Measurements from ENCODE around the gene LRRC8D.
A peak's percentile ranks its signal among the peaks of the same experiment; 100 is the strongest.

The LRRC8D gene

DNA sequence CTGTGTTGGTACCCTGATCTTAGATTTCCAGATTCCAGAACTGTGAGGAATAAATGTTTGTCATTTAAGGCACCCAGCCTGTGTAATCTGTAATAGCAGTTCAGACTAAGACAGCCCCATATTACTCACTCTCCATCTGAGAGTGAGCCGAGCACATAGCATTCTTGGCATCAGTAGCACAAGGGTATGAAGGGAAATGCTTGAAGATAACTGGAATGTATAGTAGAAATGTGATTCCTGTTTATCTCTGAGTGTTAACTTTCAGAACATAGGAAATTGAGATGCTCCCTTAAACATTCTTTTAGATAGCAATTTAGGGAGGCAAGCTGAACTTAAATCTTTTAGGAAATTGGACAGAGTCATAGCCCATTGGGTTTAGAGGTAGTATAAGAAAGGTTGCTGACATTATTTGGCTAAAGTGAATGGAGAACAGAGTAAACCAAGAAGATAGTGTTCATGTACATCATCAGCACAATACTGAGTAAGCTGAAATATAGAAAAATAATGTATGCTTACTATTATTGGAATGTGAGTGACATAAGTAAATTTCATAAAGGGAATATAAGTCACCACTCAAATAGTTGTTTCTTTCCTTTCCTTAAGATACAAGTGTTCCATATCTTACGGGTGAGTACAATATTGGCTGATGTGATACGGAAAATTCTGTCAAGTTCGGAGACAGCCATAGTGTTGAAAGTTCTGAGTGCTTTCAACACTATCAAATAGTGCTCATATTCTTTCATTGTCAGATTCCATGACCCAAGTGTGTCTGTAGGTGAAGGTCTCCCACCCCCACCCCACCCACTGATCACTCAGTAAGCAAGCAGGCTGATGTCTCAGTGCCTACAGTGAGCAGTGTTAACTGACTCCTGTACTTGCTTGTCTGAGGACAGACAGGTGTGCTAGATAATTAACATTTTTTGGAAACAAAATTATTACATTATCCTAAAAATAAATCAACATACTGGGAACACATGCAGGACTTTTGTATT is 73.7 kb downstream of the LRRC8D start:
- DNase-seq: no peak

DNA sequence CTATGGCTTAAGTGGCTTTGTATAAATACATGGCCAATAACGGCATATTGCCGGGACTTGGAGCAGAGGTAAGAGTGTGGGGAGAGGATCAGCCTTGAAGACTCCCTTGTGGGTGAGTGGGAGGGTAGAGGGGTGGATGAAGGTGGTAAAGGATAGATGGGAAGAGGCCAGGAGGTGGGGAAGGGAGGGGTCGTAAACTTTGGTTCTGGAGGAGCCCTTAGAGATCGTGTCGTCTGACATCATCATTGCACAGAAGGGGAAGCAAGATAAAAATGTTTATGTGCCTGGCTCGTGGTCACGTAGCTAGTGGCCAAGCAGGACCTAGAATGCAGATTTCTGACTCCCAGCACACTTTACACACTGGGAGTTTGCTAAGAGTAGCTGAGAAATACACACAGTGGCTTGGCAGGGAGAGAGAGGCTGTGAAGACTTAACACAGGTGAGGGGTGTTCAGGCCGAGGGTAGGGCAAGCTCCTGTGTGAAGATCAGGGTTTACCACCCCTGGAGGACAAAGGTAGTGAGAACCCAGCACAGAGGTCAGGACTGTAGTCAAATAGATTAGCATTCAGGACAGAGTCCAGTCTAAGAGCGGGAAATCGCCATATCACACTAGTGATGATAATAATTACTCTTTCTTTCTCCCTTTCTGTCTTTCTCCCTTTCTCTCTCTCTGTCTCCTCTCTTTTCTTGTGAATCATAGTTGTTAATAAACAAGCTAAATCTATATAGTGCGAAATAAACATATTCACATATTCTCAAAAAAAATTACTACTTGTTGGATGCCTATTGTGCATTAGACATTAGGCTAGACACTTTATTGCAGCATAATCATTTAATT is 75.5 kb downstream of the LRRC8D start:
- DNase-seq: no peak

DNA sequence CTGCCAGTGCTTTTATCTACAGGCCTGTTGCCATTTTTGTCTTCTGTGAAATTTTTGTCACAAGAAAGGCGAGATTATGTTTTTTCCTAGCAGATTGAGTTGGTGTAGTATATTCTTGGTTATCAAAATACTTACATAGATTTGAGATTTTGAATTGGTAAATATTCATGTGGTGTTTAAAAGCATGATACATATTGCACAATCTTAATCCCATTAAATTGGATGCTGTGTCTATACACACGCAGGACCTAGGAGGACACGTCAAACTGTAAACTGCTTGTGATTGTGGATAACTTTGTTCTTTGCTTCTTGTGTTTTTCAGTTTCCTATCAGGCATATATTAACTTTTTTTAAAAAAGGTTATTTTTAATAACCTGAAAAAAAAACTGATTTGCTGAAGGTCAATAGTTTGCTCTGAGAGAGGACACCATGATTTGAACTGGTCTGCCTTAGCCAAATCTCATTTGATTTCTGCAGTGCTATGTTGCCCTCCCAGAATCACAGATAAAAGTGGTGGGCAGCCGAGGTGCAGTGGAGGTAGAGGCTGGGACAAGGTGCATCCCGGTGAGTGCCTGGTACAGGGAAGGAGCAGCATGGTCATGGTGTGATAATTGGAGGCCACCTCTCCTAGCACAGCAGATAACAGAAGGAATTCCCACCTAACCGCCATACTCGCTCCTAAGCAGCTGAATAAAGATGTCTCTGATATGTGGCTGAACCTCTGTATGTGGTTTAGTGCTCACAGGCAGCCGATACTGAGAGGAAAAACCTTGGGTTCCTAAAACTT is 76.7 kb downstream of the LRRC8D start:
- DNase-seq: no peak

DNA sequence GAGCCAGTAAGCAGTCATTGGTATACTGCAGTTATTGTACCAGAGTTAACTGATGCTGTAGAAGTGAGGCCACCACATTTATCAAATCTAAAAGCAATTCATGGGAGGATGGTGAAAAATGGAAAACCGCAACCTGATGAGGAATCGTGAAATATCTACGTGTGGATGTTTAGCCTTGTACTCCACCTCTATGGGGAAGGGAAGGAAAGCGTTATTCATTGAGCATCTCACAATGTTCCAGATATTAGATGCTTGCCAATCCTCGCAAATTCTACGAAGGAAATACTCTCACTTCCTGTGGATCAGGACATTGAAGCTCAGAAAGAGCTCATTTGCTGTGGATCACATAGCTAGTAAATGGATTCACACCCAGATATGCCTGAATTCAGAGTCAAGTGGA is 77.3 kb downstream of the LRRC8D start:
- no peak for DNase-seq

DNA sequence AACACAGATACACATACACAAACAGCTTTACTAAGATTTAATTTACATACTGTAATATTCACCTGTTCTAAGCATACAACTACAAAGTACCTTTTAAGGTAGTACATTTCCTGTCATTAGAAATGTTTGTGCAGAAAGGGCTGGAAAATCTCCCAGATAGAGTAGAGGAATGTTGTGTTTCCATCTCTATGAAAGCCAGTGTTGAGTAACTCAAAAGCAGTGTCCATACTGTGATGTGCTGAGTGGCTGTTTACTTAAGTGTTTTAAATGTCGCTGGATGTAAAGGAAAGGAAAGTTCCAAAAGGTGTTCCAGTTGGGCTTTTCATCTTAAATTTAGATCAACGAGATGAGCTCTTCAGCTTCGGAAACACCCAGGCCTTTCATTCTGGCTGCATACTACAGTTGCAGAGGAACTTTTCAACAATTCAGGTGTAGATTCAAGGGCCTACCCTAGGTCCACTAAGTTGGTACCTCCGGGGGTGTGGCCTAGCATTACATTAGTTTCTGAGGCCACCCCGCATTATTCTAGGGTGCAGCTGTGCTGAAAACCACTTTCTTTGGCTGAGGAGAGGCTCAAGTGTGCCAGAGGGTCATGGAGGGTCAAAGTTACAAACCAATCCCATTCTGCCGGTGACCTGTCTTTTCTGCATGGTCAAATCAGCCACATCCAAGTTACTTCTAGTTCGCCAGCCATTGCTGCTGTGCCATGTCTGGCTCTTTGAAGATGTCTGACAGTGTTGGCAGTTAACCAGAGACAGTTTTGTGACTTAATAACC is 78.1 kb downstream of the LRRC8D start:
- DNase-seq: no peak

DNA sequence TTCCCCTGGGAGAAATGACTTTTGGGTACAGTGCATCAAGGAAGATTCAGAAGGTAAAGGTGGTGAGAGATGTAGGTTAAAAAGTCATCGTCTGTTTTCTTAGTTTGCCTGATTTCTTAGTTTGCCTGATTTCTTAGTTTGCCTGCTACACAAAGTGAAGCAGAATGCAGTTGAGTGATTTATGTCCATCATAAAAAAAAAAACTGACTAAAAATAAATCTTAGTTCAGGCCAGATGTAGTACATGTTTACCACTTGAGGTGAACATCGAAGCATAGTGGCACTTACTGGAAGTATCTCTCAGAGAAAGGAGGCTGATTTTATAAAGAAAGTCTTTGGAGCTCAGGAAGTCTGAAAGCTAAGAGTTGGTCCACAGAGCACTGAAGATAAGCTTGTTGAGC is 79.5 kb downstream of the LRRC8D start:
- no peak for DNase-seq

DNA sequence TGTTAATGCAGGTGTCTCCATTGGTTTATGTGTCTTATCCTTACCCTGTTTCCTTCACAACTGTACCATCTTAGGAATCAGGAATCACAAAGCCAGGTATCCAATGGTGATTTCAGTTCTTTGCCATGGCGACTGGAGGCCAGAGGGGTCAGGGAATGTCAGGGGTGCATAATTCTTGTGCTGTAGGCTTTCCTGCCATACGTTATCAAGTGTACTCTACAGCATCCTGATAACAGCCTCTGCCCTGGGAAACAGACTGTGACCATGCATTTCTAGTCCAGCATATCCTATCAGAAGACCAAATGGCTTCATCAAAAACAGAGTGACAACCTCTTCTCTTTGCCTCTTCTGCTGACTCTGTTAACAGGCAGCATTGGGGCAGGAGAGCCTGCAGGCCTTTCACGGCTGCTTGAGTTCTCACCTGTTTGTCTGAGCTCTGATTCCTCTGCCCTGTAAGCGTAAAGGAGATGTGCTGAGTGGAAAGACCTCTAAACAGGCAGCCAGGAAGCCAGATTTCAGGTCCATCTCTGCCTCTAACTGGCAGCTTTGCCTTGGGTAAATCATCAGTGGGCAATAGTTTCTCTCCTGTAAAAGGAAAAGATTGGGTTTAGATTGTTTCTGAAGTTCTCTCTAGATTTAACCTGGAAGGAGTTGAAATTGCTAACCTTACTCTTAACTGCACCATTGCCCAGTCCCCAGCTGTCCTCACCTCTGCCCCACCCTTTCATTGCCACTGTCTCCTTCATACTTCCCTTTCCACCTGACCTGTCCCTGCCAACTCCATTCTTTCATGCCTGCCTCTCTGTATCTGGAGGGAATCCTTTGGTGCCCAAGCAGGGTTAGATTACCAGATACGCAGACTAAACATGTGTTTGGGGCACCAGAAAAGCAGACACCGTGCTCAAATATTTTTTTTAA is 80.2 kb downstream of the LRRC8D start:
- no peak for DNase-seq

DNA sequence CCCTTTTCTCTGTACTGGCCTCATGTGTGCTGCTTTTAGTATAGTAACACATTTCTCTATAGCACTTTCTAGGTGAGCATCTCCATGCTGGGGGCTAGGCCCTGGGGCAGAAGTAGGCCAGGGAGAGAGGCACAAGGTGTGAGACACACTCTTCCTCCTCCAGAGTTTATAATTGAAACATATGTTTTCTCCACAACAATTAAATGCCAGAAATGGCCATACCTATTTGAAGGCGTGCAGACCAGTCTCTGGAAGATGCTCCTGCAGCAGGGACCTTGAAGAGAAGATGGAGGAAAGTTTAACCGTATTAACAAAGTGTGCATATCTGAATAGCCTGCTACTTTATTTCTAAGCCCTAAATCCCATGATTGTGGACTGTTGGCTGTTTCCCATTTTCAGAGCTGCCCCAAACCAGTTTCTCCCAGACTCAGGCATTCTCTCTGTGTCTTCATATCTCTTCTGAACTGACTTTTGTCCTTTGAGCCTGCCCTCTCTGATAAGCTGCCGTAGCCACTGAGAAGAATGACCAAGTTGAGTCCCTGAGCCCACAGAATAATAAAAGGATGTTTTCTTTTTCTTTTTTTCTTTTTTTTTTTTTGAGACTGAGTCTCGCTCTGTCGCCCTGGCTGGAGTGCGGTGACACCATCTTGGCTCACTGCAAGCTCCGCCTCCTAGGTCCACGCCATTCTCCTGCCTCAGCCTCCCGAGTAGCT is 81.3 kb downstream of the LRRC8D start:
- DNase-seq: peak in 1 of 56 donors; percentile 8

DNA sequence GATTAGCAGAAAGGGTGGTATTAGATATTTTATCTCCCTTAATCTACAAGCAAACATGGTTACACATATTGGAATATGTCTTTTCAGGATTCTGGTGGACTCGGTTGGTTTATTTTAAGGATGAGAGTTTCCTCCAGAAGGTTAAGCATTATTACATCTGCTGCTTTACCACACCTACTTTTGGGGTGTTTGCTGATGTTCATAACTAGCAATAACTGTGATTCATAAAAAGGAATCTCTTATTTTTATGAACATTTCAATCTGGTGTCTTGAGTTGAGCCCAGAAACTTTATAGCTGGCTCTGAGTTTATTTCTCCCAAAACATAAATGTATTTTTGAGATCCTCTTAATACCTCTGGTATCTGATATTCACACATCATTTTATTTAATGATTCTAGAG is 82.7 kb downstream of the LRRC8D start:
- no peak for DNase-seq

DNA sequence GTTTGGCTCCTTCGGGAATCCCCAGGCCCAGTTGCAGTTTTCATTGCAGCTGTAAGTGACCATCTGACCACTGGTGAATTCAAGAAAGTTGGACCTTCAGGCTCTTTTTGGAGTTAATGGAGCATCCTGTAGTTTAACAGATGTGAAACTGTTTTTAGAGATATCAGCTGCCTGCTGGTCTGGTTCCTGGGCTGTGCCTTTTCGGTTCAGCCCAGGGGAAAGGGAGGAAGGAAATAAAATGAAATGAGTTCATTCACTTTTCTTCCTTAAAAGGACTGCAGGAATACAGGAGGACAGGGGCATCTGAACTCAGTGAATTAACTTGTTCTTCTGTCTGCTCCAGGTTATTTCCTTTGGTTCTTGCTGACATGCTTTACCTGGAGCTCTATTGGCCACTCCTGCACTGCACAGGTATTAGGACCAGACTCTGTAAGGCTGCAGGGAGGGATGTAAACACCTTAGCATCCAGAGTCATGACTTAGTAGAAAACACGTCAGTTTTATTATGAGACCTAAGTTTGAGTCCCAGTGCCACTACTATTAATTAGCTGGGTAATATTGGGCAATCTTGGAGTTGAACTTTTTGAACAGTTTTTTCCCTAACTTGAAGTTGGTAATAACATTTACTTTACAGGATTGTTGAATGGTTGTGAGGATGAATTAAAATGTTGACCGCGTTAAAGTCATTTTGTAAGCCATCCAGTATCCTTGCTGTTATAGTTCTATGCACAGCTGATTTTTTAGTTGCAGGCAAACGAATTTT is 83.6 kb downstream of the LRRC8D start:
- no peak for DNase-seq

DNA sequence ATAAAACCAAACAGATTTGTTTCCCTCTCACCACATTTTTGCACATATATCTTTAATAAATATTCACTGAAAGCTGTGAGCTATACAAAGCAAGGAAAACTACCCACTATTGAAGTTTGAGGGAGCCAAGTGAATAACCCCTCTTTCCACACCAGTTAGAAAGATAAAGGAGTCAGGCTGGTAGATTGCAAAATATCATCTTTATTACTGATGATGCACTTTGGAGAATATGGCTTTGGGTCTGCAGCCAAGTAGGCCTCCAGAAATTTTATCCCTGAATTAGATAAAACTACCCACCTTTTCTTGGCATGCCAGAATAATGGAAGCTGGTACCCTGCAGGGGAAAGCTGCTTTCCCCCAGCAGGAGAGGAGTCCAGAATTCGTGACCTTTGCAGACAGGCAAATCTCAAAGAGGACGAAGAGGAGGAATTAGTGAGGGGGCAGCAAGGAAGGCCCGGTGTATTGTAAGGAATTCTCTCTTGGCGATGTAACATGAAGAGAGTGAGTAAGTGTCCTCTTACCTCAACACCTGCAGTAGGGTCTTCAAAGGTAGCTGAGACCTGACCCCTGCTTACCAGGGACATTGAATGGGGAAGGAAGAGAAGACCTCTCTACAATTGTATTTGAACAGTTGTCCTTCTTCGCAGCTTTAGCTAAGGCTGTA is 84.7 kb downstream of the LRRC8D start:
- DNase-seq: no peak

DNA sequence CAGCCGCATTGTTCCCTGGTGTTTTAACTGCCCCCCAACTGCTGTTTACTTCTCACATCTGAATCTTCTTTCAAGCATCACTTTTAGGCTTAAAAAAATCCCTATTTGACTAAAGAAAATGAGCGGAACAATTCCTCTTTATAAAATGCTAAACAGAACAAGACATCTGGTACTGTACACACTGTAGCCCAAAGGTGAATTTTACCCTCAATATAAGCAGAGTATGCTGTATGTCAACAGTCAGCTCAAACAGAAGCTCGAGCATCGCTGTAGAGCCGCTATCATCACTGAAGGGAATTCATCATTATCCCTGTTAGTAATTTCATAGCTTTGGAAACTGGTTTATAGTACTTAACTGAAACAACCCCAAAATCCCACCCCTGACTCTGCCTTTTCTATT is 85.3 kb downstream of the LRRC8D start:
- no peak for DNase-seq

DNA sequence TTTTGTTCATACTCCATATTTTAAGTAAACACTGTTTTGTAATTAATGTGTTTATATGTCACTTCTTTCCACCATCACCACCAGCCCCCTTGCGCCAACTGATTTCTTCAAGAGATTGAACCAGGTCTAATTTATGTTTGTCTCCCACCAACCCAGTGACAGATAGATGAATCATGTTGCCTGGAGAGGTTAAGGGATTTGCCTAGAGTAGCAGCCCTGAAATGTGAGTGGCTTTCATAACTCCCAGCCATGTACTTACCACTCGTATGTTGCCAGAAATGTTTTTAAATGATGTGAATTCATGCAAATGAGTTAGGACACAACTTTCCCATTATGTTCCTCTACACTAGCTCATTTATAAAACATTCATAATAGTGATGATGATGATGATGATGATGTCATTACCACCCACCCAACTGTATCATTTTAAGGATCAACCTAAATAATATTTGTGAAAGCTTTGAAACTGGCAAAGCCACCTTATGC is 86.9 kb downstream of the LRRC8D start:
- DNase-seq: no peak

DNA sequence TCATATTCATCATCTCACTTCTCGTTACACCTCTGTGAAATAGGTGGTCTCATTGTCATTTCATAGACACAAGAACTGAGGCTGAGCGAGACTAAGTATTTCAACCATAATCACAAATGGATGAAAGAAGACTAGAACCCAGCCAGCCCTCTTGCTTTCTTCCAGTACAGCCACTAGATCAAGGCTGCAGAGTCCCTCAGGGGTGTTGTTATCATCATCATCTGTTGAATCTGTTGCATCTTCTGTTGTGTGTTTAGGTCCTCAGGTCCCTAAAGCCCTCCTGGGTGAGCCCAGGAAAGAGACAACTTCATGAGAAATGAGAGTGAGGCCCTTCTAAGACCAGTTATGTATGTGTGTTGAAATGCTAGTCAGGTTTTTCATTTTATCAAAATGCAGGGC is 87.4 kb downstream of the LRRC8D start:
- DNase-seq: no peak

DNA sequence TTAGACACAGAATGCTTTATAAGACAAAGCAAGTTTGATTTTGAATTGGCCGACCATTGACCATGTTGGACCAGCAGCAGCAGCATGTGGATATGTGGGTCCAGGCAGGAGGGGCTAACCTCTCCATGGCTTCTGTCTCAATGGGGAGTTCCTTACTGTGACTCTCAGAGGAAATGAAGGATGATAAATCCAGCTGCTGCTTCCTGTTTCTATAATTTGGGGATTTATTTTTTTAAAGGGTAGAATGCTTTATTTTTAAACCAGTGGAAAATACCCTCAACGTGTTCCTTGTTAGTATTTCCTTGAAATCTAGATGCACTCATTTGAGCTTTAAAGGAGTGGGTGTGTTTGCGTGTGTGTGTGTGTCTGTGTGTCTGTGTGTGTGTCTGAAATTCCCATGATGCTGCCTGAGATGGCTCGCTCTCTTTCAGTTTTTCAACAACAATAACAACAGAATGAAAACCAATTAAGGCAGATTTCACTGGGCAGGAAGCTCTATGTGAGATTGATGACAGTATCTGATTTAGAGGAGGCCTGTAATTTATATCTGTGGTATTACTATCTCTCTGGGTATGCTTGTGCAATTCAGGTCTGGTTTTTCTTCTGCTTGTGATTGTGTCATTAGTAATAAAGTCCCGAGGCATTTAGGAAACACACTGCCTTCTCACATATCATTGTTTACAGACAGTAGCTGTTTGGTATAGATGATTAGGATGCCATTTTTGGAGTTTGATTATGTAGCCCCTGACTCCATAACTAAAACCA is 88.0 kb downstream of the LRRC8D start:
- DNase-seq: peak in 1 of 56 donors; percentile 3

DNA sequence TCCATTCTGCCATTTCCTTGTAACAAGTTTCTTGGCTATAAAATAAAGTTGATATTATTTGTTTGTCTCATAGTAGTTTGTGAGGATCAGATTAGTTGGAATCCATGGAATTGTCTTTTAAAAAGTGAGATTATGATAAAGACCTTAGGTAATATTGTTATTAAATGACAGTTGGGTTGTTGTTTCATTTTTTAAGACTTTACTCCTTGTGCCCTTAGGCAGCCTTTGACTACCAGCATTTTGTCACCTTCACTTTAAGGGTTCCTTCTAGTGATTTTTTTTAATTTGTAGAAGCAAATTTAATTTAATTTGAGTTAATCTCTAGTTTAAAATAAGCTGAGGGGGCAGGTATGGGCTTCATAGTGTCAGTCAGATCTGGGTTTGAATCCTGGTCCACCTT is 89.4 kb downstream of the LRRC8D start:
- DNase-seq: no peak

DNA sequence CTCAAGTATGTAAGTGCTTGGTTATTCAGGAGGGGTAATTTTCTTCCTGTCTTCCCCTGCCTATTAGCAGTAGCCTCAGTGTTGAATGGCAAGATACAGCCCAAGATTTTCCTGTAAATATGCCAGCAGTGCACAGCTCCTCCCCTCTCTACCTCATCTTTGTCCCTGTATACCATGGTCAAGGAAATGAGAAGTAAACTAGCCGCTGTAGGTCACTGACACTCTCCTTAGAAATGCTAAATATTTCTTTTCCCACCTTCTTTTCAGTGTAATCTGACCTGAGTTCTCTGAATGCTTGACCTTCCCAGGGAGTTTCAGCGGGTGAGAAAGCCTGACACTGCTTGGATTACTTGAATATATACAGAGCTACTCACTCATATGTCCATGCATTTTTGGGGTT is 89.9 kb downstream of the LRRC8D start:
- no peak for DNase-seq

Measured in nucleus accumbens (tissue), 56 donors.